K562 (cell line): Measurements from ENCODE around the gene NPY4R. TPM values are rescaled to one million over a fixed set of nuclear protein-coding genes. Genes with fewer than 3 reads are reported as not detected.

Source experiments
- ATAC-seq: fragments of 200-7000 bp; cut with Tn5 transposase; 3 replicates; pipeline ENCODE4 v1.9.1; 2020; ENCODE audit warnings: moderate library complexity
- BruUV-seq: library from RNA; stranded (reverse); fragments of 400-500 nt; replicated peaks from 2 replicates; lab custom pipeline; 2021; lab: Mats Ljungman, UMichigan
- CTCF ChIA-PET: fragments of 300-600 bp; formaldehyde crosslinking; extraction: SDS; loops from one replicate; lab custom pipeline; 2021; ENCODE audit warnings: low intra/inter-chr PET ratio; lab: Yijun Ruan, JAX
- POLR2A ChIA-PET: fragments of 300-600, 350-650 bp; sonication (Branson Sonifier 250); formaldehyde crosslinking; extraction: SDS; loops from one replicate; lab custom pipeline; 2021; ENCODE audit warnings: antibody characterized with exemption, inconsistent platforms; lab: Yijun Ruan, JAX
- DNase-seq, 4 experiments: peaks; one replicate each; pipeline versions ENCODE4 v3.0.0 to v3.0.0-alpha.2; 2011 to 2018; ENCODE audit warnings: low spot score in 3 of 4, mixed read lengths in 3 of 4; ENCODE audit errors: extremely low read depth in 1 of 4
- FAIRE-seq: peaks from 2 replicates; lab custom pipeline; 2011; peaks lifted over from hg19 to GRCh38; lab: Jason Lieb, UNC
- H2AFZ ChIP-seq: 2 replicates; pipeline ENCODE4 v1.6.0; 2011; ENCODE audit warnings: low read depth, low read length, control low read depth, inconsistent platforms
- H3K27ac ChIP-seq: fragments of 200-600 bp; 3 replicates; pipeline ENCODE4 v1.8.0; 2011; ENCODE audit warnings: low read depth, mild to moderate bottlenecking, control low read depth, inconsistent platforms, low read length, moderate library complexity, mixed read lengths; ENCODE audit errors: extremely low read depth
- H3K27me3 ChIP-seq, 2 experiments: fragments of 300-600 bp in 1 of 2; 2 replicates in 1 of 2; 3 replicates in 1 of 2; pipeline versions ENCODE4 v1.6.0 to v1.8.0; 2011; ENCODE audit warnings: inconsistent platforms in 2 of 2, low read length in 2 of 2, mild to moderate bottlenecking in 1 of 2, mixed read lengths in 1 of 2, moderate library complexity in 1 of 2; ENCODE audit not compliant: control insufficient read depth in 2 of 2, insufficient read depth in 2 of 2
- H3K36me3 ChIP-seq: fragments of 300-600 bp; 3 replicates; pipeline ENCODE4 v1.8.0; 2011; ENCODE audit warnings: mild to moderate bottlenecking, low read length, inconsistent platforms; ENCODE audit not compliant: control insufficient read depth, insufficient read depth
- H3K4me1 ChIP-seq, 2 experiments: fragments of 200-600 bp in 1 of 2; replicated peaks in 1 of 2; 2 replicates in 1 of 2; 3 replicates in 1 of 2; pipeline versions ENCODE4 v1.5.1 to v1.8.0; 2011; ENCODE audit warnings: inconsistent platforms in 2 of 2, low read length in 2 of 2, mild to moderate bottlenecking in 1 of 2, mixed read lengths in 1 of 2, moderate library complexity in 1 of 2; ENCODE audit not compliant: control insufficient read depth in 2 of 2, insufficient read depth in 2 of 2
- H3K4me2 ChIP-seq: 2 replicates; pipeline ENCODE4 v1.6.1; 2011; ENCODE audit warnings: low read length, control low read depth, inconsistent platforms, mixed read lengths; ENCODE audit not compliant: insufficient read depth
- H3K4me3 ChIP-seq: fragments of 200-600 bp; sonication (generic), shearing (Covaris generic); 2 replicates; pipeline ENCODE4 v1.5.1; 2016; ENCODE audit warnings: control low read depth, inconsistent platforms
- H3K79me2 ChIP-seq: fragments of 200-600 bp; 3 replicates; pipeline ENCODE4 v1.8.0; 2011; ENCODE audit warnings: low read length, inconsistent platforms; ENCODE audit not compliant: control insufficient read depth, insufficient read depth
- H3K9ac ChIP-seq, 2 experiments: 2 replicates each; pipeline versions ENCODE4 v1.6.0 to v1.6.1; 2011; ENCODE audit warnings: low read depth in 2 of 2, low read length in 2 of 2, control low read depth in 1 of 2, inconsistent platforms in 1 of 2, mild to moderate bottlenecking in 1 of 2, mixed read lengths in 1 of 2; ENCODE audit not compliant: insufficient read depth in 1 of 2
- H3K9me1 ChIP-seq: one replicate; pipeline ENCODE4 v1.6.0; 2011; ENCODE audit warnings: inconsistent platforms, mild to moderate bottlenecking, low read length, moderate library complexity; ENCODE audit not compliant: control insufficient read depth, insufficient read depth
- H3K9me3 ChIP-seq: replicated peaks from 2 replicates; pipeline ENCODE4 v1.5.1; 2011; ENCODE audit warnings: low read depth, low read length, inconsistent platforms; ENCODE audit not compliant: control insufficient read depth, insufficient read depth
- H4K20me1 ChIP-seq: replicated peaks from 2 replicates; pipeline ENCODE4 v1.6.1; 2011; ENCODE audit warnings: low read length, inconsistent platforms, mixed read lengths; ENCODE audit not compliant: control insufficient read depth, insufficient read depth
- ARID2 ChIP-seq: fragments of 450-650 bp; IDR thresholded peaks from 2 replicates; pipeline ENCODE4 v1.6.1; 2017; ENCODE audit warnings: antibody characterized with exemption, mild to moderate bottlenecking
- BACH1 ChIP-seq: fragments of 200-800 bp; sonication (Bioruptor generic); IDR thresholded peaks from 2 replicates; pipeline ENCODE4 v1.6.1; 2016; ENCODE audit warnings: missing genetic modification characterization, missing compliant biosample characterization
- CCAR2 ChIP-seq: fragments of 200-400 bp; formaldehyde crosslinking; IDR thresholded peaks from 2 replicates; pipeline ENCODE4 v1.6.1; 2017; ENCODE audit warnings: mild to moderate bottlenecking, low read depth, low read length
- FUS ChIP-seq: fragments of 200-400 bp; formaldehyde crosslinking; optimal IDR thresholded peaks from 2 replicates; pipeline ENCODE3; 2017; ENCODE audit warnings: low read depth, low read length
- KDM5B ChIP-seq: fragments of 200-600 bp; sonication (generic); IDR thresholded peaks from 2 replicates; pipeline ENCODE4 v1.6.1; 2012; ENCODE audit warnings: low read depth, mild to moderate bottlenecking, moderate library complexity, low read length, control low read depth, inconsistent platforms; ENCODE audit not compliant: insufficient replicate concordance
- MBD2 ChIP-seq: sonication (generic); IDR thresholded peaks from 2 replicates; pipeline ENCODE4 v1.6.1; 2016; ENCODE audit warnings: low read depth, borderline replicate concordance
- NCOR1 ChIP-seq: fragments of 450-650 bp; IDR thresholded peaks from 2 replicates; pipeline ENCODE4 v1.6.1; 2016; ENCODE audit warnings: mild to moderate bottlenecking, moderate library complexity
- PYGO2 ChIP-seq: fragments of 450-650 bp; IDR thresholded peaks from 2 replicates; pipeline ENCODE4 v1.6.1; 2016; ENCODE audit warnings: mild to moderate bottlenecking, missing genetic modification characterization, moderate library complexity, missing compliant biosample characterization
- SREBF2 ChIP-seq: sonication (generic); formaldehyde crosslinking; IDR thresholded peaks from 2 replicates; pipeline ENCODE4 v1.4.0; 2020; ENCODE audit warnings: mild to moderate bottlenecking, missing genetic modification reagents
- TCF3 ChIP-seq: sonication (generic); formaldehyde crosslinking; IDR thresholded peaks from 2 replicates; pipeline ENCODE4 v1.4.0; 2020; ENCODE audit warnings: mild to moderate bottlenecking, missing genetic modification reagents
- ZNF253 ChIP-seq: fragments of 250-450 bp; sonication (Bioruptor Pico); conservative IDR thresholded peaks from 2 replicates; pipeline ENCODE4 v1.6.1; 2021; ENCODE audit warnings: mild to moderate bottlenecking
- ZNF282 ChIP-seq: sonication (generic); formaldehyde crosslinking; IDR thresholded peaks from 2 replicates; pipeline ENCODE4 v1.8.1; 2023; ENCODE audit warnings: missing genetic modification reagents
- in situ Hi-C: fragments of 300-500 bp; cut with MboI; formaldehyde crosslinking; loops from 4 replicates; pipeline ENCODE4 v1.15.0; 2018; ENCODE audit warnings: inconsistent platforms, mixed read lengths
- intact Hi-C: fragments of 100-400 bp; cut with micrococcal nuclease; formaldehyde crosslinking; loops from 2 replicates; pipeline ENCODE4 v1.14.2; 2022
- polyA plus RNA-seq, 8 experiments: library from polyadenylated mRNA; depleted of rRNA in 4 of 8; stranded (reverse) in 5 of 8; unstranded in 3 of 8; fragments of >200 nt; fragmentation: Nextera tagmentation in 2 of 8; fragmentation: Illumina TruSeq in 1 of 8; extraction: Ambion mirVana in 2 of 8; extraction: Trizol in 1 of 8; gene quantifications; 2 replicates each; pipeline versions ENCODE4 v1.2.1 to v1.2.3, GENCODE V29; 2011 to 2014; ENCODE audit warnings: inconsistent platforms in 1 of 8, missing spikeins in 1 of 8
- total RNA-seq, 7 experiments: library from RNA; depleted of rRNA in 6 of 7; stranded (reverse); fragments of >200 nt in 6 of 7; fragmentation: Illumina TruSeq in 2 of 7; extraction: Trizol in 2 of 7; gene quantifications; 2 replicates each; pipeline versions ENCODE4 v1.2.1 to v1.2.3, GENCODE V29; 2011 to 2021; ENCODE audit warnings: low replicate concordance in 1 of 7
- TF ChIP-seq, protein P1 (sequence below): sonication (generic); formaldehyde crosslinking; IDR thresholded peaks from 2 replicates; pipeline ENCODE4 v1.8.1; 2023; ENCODE audit warnings: mild to moderate bottlenecking, missing genetic modification reagents, moderate library complexity
- TF ChIP-seq, protein P2 (sequence below), 2 experiments: IDR thresholded peaks in 1 of 2; conservative IDR thresholded peaks in 1 of 2; 2 replicates each; pipeline ENCODE4 v1.6.1; 2016; ENCODE audit warnings: low read depth in 2 of 2, mild to moderate bottlenecking in 1 of 2, missing compliant biosample characterization in 1 of 2, missing genetic modification characterization in 1 of 2, moderate library complexity in 1 of 2
- TF ChIP-seq, protein P3 (sequence below): fragments of 250-450 bp; sonication (Bioruptor Pico); IDR thresholded peaks from 2 replicates; pipeline ENCODE4 v1.4.0; 2020

NPY4R gene
- total and polyA plus RNA-seq, 9 of the 15 experiments (the other 6 are each of a cell fraction or from before 2014, with no cell fraction given): not detected

DNA sequence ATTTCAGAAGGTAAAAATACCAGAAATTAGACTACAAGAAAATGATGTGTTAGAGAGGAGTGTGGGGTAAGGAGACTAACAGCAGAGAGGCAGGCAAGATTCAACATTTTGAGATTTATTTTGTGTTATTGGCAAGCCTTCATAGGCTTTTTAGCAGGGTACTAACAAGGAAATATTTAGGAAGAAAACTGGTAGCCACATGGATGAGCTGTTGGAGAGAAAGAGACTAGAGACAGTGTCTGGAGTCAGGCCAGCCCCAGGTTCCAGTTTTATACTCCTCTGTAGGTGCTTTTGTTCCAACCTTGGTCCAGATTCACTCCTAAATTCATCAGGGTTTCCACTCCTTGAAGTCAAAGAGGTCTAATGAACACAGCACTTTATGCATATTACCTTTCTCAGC is 49.6 kb upstream of the NPY4R start:
- POLR2A ChIA-PET: interaction anchor here (1.0 kb wide), 1 partner anchor 9 kb away, joined by 3 read pairs; no protein-coding TSS in a partner anchor
- no peak overlapping the region for H3K4me3 ChIP-seq
- intact Hi-C loops: no loop called here
- H3K4me1 ChIP-seq: no peaks in the 10 kb centered on the region
- in situ Hi-C loops: no loop called here
- H3K4me2 ChIP-seq: no peak overlapping the region
- no peaks in the 10 kb centered on the region for H3K9me3 ChIP-seq
- peaks cover 8% of the 10 kb centered on the region; the same call in 1 of the 2 replicates for H4K20me1 ChIP-seq
- H3K9me1 ChIP-seq: no peaks in the 10 kb centered on the region
- H3K27ac ChIP-seq: no peak overlapping the region
- H3K27me3 ChIP-seq: peaks cover 23 to 41% of the 10 kb centered on the region in 2 experiments; a peak in 4 of 5 replicates
- no peak for FAIRE-seq
- no peaks in the 10 kb centered on the region for H3K36me3 ChIP-seq
- H2AFZ ChIP-seq: no peak overlapping the region
- BruUV-seq: no TSS peak
- no peak for ATAC-seq
- no peak overlapping the region for H3K9ac ChIP-seq
- no peaks in the 10 kb centered on the region for H3K79me2 ChIP-seq
- DNase-seq: no peak
- TF ChIP-seq PYGO2 (no peak), FUS (no peak), MBD2 (no peak), SREBF2 (CRISPR knock-in tag) (no peak), ZNF282 (CRISPR knock-in tag) (no peak), NCOR1 (no peak), CCAR2 (no peak), ZNF253 (no peak), TCF3 (CRISPR knock-in tag) (no peak), ARID2 (no peak), BACH1 (tag) (no peak), KDM5B (no peak)
- TF ChIP-seq, protein P1, sequence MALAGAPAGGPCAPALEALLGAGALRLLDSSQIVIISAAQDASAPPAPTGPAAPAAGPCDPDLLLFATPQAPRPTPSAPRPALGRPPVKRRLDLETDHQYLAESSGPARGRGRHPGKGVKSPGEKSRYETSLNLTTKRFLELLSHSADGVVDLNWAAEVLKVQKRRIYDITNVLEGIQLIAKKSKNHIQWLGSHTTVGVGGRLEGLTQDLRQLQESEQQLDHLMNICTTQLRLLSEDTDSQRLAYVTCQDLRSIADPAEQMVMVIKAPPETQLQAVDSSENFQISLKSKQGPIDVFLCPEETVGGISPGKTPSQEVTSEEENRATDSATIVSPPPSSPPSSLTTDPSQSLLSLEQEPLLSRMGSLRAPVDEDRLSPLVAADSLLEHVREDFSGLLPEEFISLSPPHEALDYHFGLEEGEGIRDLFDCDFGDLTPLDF: no peak
- TF ChIP-seq, protein P2, sequence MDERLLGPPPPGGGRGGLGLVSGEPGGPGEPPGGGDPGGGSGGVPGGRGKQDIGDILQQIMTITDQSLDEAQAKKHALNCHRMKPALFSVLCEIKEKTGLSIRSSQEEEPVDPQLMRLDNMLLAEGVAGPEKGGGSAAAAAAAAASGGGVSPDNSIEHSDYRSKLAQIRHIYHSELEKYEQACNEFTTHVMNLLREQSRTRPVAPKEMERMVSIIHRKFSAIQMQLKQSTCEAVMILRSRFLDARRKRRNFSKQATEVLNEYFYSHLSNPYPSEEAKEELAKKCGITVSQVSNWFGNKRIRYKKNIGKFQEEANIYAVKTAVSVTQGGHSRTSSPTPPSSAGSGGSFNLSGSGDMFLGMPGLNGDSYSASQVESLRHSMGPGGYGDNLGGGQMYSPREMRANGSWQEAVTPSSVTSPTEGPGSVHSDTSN (CRISPR knock-in tag; IDR thresholded peaks at IDR 0.05; ENCODE audit: low read depth): no peak
- TF ChIP-seq, protein P2 (tag; conservative IDR thresholded peaks at IDR 0.05; ENCODE audit: low read depth): no peak
- TF ChIP-seq, protein P3, sequence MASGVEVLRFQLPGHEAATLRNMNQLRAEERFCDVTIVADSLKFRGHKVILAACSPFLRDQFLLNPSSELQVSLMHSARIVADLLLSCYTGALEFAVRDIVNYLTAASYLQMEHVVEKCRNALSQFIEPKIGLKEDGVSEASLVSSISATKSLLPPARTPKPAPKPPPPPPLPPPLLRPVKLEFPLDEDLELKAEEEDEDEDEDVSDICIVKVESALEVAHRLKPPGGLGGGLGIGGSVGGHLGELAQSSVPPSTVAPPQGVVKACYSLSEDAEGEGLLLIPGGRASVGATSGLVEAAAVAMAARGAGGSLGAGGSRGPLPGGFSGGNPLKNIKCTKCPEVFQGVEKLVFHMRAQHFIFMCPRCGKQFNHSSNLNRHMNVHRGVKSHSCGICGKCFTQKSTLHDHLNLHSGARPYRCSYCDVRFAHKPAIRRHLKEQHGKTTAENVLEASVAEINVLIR: no peak
- CTCF ChIA-PET: no interaction called here
